GM12891 (cell line): Measurements from ENCODE around the gene TRIB2.

Source experiments
- POLR2A ChIP-seq: IDR thresholded peaks from 2 replicates; pipeline ENCODE4 v1.6.1; 2011; ENCODE audit warnings: low read depth, low read length, control low read depth
- POLR2AphosphoS5 ChIP-seq: IDR thresholded peaks from 2 replicates; pipeline ENCODE4 v1.6.1; 2011; ENCODE audit warnings: low read depth, low read length, control low read depth
- TAF1 ChIP-seq: IDR thresholded peaks from 2 replicates; pipeline ENCODE4 v1.6.1; 2011; ENCODE audit warnings: low read depth, low read length, control low read depth

DNA sequence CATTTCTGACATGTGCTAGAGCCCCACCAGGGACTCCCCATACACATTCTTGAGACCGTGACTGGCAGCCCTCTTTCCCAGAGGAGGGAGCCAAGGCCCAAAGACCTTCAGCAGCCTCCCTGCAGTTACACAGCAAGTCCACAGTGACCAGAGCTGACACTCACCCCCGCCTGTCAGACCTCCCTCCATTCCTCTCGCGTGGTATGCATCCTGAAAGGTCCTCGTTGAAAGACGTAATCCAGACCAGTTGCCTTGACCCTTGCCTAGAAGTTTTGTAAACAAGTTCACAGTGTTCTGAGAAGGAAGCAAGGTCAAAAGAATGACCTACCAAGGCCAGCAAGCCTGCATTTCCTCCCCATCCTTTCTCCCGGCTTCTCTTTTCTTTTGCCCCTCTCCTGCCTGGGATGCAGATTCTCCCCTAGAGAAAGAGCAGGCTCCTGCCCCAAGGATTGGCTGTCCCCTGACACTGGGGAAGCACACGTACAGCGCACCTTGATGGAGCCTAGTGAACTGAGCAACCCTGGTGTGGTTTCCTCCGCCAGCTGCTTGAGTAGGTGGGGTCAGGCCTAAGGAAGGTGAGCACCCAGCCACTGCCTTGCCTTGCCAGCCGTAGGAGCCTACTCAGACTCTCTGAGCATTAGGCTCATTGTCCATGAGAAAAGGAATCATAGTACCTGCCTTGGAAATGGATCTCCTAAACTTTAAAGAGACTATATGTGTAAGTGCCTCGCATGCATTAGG, 18.3 kb downstream of the TRIB2 start:
- TF ChIP-seq POLR2A (no peak), POLR2AphosphoS5 (no peak), TAF1 (no peak)
